Fibroblast of upper back skin (primary cell): Measurements from ENCODE around the gene PAPPA2.

Experiments used
- DNase-seq: peaks from one replicate; pipeline ENCODE4 v3.0.0-alpha.2; 2013

PAPPA2 gene

GRCh38 chr1:176866011-176866714 is 403.2 kb downstream of the PAPPA2 start:
- DNase-seq: peak; percentile 55

DNA sequence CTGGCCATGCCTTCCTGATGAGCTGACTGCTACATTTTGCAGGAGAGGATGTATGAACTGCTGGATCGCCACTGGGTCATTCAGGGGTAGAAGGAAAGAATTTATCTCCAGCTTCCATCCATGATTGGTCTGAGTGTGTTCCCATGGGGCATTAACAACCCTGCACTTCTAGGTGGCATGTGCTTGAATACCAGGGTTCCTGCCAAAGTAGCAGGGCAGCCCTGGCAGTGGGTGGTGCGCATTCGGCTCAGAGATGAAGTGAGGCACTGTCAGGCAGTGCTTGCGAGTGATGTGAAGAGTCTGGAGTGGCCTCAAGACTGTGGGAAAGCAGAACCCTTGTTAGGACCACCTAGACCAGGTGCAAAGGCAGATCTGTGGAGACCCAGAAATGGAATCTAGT is 406.6 kb downstream of the PAPPA2 start:
- DNase-seq: no peak

DNA sequence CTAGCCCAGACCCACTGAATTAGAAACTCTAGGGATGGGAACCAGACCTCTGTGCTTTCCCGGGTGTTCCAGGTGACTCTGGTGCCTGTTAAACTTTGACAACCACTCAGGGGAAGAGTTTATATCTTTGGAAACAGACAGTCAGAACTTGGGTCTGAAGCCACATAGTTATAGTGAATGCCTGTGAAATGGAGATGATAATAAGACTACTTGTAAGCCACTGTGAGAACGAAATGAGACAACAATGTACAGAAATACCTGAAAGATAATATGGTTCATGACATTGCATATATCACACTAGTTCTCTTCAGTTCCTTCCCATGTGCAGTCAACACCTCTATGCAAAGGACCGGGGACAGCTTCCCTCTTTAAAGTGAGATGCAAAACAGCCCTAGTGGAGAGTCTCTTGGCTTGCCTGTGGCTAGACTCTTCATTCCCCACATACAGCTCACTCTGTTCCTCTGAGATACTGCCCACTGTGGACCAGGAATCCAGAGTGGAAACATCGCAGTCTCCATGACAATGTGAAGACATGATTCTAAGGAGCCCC is 414.1 kb downstream of the PAPPA2 start:
- no peak for DNase-seq

DNA sequence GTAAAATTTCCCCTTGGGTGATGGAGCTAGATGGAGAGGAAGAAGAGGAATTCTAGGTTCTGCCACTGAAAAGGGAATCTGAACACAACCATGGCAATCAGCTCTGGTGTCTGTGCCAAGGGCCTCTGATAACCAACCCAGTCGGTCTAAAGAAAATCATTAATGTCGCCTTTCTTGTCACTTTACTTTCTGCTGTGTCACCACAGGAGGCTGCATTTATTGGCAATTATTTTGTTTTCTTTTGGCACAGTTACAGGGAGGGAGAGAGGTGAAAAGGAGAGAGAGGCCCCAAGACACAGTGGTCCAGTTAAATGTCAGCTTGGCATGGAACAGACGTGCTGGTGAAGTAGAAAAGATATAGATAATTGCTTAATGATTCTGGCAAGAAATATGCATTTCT is 414.6 kb downstream of the PAPPA2 start:
- no peak for DNase-seq

GRCh38 chr1:176878750-176879536 is 416.0 kb downstream of the PAPPA2 start:
- no peak for DNase-seq

GRCh38 chr1:176879784-176880620 is 417.0 kb downstream of the PAPPA2 start:
- DNase-seq: no peak

DNA sequence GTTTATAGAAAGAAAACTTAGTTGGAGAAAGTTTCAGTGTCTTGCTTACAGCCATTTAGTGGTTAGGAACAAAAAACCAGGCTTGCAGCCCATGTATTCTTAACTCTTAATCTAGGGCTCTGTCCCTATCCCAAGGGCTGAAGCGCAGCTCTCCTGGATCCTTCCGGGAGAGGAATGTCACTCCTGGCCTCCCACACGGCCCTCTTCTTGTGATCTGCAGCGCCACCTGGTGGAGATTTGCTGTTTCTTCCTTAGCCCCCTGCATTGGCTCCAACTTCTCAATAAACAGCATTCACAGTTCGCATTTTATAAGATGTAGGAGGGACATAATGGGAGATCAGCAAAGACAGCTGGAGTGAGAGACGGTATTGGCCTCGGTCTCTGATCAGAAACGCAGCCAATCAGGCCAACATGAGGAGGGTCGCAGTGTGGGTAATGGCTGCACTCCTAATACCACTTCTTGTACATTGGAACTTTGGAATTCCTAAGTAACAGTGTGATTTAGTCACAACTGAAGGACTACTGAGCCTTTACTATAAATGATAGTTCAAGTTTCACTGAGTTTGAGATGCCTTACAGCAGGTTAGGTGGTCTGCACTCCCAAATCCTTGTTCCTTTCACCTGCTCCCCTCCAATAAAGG is 418.1 kb downstream of the PAPPA2 start:
- peak; percentile 74 for DNase-seq

GRCh38 chr1:176884286-176884685 is 421.3 kb downstream of the PAPPA2 start:
- DNase-seq: no peak

DNA sequence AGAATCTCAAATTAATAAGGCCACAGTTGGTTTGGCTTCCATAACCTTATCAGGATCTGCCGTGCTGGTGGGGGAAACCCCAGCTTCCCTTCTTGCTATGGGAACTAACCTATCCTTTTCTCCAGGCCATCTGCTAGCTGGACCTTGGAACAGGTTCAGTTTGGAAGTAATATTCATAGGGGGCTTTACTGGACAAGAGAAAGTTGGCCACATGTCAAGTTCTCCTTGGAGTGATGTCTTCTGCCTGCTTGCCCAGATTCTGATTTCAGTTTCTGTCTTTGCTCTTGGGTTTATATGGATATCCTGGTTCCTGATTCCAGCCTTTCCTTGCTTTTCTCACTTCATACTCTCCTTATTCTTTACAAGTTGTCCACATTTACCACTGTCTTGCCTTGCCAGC is 421.9 kb downstream of the PAPPA2 start:
- DNase-seq: no peak

DNA sequence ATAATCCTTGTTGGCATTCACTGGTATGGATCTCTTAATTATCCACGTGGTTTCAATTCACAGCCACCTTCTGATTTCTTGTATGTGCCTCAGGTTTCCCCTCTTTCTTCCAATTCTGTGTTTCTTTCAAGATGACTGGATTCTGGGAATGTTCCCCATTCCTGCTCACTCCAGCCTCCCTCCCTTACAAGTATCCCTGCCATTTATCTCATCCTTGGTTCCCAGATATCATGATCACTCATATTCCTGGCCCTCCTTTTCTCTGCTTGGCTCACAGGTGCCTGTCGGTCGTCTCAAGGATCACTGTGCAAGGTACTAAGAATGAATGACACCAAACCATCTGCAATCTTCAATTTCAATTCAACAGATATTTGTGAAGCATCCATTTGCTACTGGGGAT is 422.4 kb downstream of the PAPPA2 start:
- DNase-seq: no peak

DNA sequence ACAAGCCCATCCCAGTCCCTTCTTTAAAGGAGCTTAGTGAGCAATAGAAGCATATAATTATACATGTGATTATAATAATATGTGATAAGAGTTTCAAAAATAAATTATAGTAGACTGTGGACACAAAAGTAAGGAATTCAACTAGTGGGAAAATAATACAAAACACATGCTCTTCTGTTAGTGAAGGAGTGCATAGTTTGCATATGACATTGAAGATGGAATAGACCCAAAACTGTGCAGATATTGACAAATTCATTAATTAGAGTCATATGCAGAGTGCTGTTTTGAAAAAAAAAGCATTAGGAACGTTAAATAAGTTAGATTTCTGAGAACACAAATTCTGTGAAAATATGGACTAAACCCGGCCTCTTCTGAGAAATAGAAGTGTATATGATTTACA is 422.8 kb downstream of the PAPPA2 start:
- peak; percentile 72 for DNase-seq

GRCh38 chr1:176888471-176889032 is 425.6 kb downstream of the PAPPA2 start:
- DNase-seq: no peak

DNA sequence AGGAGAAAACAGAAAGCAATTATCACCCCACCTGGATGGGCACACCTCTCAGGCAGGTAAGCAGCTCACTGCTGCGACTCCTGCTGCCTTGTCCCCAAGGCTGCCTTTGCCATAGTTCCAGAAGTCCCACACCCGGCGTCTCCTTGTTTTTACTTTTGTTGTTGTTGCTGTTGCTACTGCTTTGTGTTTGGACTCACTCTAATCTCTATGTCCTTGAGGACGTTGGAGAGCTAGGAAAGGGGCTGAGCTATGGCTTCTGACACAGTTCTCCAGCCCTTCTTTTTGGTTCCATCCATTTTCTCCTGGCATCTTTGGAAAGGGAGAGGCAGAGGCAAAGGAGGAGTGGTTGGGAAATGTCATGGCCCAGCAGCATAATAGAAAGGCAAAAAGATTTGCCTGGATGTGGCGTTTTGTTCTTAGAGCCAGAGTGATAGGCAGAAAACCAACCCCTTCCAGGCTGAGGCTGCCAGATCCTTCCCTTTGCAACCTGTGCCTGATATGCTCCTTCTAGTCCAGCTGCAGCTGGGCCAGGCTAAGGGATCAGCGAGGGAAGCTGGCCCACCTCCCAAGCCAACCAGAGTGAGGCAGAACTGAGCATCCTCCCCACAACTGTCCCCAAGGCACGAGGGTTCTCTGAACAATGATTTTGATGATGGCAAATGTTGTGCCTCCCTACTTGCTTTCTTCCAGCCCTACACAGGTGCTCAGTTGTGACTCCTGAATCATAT is 430.8 kb downstream of the PAPPA2 start:
- no peak for DNase-seq

GRCh38 chr1:176894450-176894849 is 431.5 kb downstream of the PAPPA2 start:
- no peak for DNase-seq
